Coronary artery (tissue), 2 donors: ENCODE results near the gene IAPP.

Experiments used
- DNase-seq: peaks from one replicate; pipeline ENCODE4 v3.0.0-alpha.2; 2017; ENCODE audit warnings: low spot score
- H3K27ac ChIP-seq, 2 donors: fragments of 200-600 bp; sonication (generic); one replicate each; pipeline ENCODE4 v1.5.1; 2016 to 2019
- H3K4me3 ChIP-seq: fragments of 200-600 bp; sonication (generic); 2 replicates; pipeline ENCODE4 v1.5.1; 2016; ENCODE audit warnings: mild to moderate bottlenecking, moderate library complexity
- TF ChIP-seq, protein P1 (sequence below): fragments of 200-600 bp; sonication (generic); IDR thresholded peaks from one replicate; pipeline ENCODE4 v1.5.1; 2019; ENCODE audit warnings: antibody characterized with exemption

IAPP gene

DNA sequence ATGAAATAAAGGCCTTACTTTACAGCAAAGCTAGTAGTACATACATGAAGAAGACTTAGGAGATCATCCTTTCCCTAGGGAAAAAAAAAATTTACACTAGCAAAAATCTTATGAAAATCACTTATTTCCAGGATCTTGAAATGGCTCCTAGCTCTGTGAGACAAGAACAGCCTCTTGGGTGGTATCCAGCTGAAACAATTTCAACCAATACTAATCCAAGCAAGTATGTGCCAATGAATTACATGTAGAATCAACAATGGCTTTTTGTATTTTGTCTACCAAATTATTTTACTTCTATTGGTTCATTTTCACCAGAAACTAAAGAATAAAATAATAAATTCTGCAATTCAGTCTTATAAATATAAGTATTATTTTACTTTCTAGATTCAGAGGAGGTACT lies 35.2 kb upstream of the IAPP start:
- TF ChIP-seq, protein P1, sequence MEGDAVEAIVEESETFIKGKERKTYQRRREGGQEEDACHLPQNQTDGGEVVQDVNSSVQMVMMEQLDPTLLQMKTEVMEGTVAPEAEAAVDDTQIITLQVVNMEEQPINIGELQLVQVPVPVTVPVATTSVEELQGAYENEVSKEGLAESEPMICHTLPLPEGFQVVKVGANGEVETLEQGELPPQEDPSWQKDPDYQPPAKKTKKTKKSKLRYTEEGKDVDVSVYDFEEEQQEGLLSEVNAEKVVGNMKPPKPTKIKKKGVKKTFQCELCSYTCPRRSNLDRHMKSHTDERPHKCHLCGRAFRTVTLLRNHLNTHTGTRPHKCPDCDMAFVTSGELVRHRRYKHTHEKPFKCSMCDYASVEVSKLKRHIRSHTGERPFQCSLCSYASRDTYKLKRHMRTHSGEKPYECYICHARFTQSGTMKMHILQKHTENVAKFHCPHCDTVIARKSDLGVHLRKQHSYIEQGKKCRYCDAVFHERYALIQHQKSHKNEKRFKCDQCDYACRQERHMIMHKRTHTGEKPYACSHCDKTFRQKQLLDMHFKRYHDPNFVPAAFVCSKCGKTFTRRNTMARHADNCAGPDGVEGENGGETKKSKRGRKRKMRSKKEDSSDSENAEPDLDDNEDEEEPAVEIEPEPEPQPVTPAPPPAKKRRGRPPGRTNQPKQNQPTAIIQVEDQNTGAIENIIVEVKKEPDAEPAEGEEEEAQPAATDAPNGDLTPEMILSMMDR: no peak
- DNase-seq: no peak
- no peak overlapping the region for H3K4me3 ChIP-seq
- no peak overlapping the region for H3K27ac ChIP-seq

DNA sequence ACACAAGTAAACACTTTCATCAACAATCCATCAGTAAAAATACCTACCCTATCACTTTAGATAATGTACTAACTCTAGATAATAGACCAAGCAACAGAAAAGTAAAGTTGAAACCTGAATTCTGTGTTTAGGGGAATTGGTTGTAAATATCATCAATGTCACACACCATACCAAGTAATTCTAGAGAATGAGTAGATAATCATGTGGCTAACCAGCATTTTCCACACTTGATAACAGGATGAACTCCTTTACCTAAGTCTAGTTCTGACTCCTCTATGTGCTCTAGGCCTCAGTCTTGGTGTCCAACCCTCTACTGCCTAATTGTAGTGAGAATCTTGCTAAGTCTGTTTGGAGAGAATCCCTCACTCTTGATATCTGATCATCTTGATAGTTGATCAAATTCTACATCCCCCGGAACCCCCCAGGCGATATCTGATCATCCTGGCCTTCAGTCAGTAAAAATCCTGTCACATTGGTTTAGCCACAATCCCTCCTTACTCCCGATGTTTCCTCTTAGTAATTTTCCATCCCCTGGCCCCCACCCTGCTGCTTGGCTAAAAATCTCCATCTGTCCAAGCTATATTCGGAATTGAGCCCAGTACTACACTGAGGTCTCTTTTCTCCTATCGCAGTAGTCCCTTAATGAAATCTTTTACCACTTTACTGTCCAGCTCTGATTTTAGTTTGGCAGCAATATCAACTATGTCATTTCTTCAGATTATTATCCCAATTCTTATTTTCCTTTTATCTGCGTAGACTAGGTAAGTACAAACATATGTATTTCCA lies 34.5 kb upstream of the IAPP start:
- no peak for DNase-seq
- TF ChIP-seq, protein P1: no peak
- no peak overlapping the region for H3K27ac ChIP-seq
- H3K4me3 ChIP-seq: no peak overlapping the region

DNA sequence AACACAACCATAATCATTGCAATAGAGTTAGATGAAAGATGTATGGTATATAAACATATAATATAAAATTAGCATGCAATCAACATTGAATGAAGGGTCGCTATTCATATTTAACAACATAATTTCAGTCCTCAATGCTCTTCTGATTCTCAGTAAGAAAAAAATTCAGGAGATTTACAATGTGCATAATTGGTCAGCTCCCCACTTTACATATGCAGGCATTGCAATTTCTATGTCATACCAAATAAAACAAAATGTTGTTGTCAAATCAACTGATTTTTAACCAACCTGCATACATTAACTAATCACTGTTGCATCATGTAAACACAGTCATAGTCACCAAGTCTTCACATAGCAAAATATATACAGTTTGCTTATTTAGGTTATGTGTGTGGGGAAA lies 32.8 kb upstream of the IAPP start:
- Histone ChIP-seq H3K27ac (no peak overlapping the region), H3K4me3 (no peak overlapping the region)
- no peak for DNase-seq
- TF ChIP-seq, protein P1: no peak

DNA sequence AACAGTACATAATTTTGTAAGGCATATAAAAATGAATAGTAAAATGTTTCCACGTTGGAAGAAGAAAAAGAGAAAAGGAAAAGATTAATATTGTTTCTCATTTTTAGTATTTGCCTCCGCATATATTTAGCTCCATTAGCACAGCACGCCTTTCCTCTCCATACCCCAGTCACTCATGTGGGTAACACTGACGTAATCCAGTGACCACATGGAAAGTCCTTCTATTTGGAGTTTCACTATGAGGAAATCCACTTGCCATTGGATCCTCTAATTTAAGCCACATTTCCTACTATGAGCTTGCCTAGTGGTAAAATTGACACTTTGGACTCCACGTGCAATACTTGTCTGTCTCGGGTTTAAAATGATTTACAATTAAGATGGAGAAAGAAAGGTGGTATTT lies 32.3 kb upstream of the IAPP start:
- TF ChIP-seq, protein P1: no peak
- H3K4me3 ChIP-seq: no peak overlapping the region
- DNase-seq: no peak
- H3K27ac ChIP-seq: no peak overlapping the region

DNA sequence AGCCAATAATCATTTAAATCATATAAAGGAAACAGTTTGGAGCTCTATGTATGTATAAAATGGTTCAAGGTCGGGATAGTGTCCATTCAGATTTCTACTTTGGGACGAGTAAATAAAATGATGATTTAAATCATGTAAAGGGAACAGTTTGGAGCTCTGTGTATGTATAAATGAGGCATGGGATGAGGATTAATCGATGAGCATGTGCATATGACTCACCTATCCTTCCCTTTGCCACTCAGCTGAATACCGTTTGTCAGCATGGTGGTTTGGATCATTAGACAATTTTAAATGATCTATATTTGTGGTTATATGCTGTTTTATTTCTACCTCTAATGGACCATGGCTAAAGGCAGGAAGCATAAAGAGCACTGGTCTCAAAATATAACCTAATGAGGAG lies 30.9 kb upstream of the IAPP start:
- H3K27ac ChIP-seq: no peak overlapping the region
- TF ChIP-seq, protein P1: no peak
- no peak for DNase-seq
- H3K4me3 ChIP-seq: no peak overlapping the region

DNA sequence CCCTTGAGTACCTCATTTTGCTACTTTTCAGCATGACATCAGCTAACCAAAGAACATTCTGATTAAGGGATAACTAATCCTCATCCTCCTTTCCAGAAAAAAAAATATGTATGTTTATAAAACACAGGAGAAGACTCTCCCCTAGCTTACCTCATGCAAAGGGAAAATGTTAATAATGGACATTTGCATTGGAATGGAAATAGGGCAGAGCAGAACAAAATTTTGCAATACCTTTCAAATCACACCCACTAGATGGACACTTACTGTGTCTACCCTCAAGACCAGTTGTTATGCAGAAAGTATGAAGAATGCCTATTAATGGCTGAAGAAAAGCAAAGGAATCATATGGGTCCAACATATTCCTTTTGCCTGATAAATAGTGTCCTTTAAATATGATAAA lies 29.1 kb upstream of the IAPP start:
- no peak for DNase-seq
- TF ChIP-seq, protein P1: no peak
- H3K27ac ChIP-seq: no peak overlapping the region

DNA sequence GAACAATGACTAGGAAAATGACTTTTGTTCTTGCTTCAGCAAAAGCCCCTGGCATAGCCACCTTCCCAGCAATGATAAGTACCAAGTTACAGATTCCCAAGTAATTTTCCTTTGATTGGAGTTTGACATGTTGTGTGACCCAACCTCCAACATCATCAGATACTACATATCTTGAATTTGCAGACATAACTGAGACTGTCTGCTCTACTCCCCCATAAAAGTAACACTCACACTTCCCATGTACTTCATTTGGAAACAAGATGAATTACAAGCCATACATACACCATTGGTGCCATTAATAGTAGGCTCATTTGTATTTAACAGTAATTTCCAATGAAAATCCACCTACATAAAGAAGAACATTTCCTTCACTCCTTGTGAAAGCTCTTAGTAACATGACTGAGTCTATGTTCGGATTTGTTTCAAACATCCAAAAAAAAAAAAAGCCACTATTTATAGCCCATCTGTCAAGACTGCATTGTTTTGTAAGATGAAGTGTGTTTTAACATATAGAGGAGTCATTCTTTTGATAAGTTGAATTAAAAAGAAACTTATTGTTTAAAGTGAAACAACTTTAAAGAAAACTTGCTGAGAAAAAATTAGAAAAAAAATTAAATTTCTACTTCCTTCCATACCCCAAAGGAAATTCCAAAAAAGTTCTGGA lies 26.0 kb upstream of the IAPP start:
- Histone ChIP-seq H3K4me3 (no peak overlapping the region), H3K27ac (no peak overlapping the region)
- no peak for DNase-seq
- TF ChIP-seq, protein P1: no peak

More for the DNA sequence above, 29.1 kb upstream of the IAPP start:
- H3K4me3 ChIP-seq: no peak overlapping the region
